HG03139 (cell line): ENCODE measurements around the gene ABL1.

Experiments
- ATAC-seq: cut with Tn5 transposase; IDR thresholded peaks from one replicate; pipeline ENCODE4 v1.9.1; 2021; ENCODE audit not compliant: unreplicated experiment

ABL1 gene

GRCh38 chr9:130870491-130871381 is 35.7 kb downstream of the ABL1 start:
- no peak for ATAC-seq

GRCh38 chr9:130871395-130872062 is 36.5 kb downstream of the ABL1 start:
- no peak for ATAC-seq

GRCh38 chr9:130872093-130872492 is 37.0 kb downstream of the ABL1 start:
- ATAC-seq: no peak

GRCh38 chr9:130872508-130872907 is 37.5 kb downstream of the ABL1 start:
- no peak for ATAC-seq

- no peak for ATAC-seq
Observed at GRCh38 chr9:130872912-130873503, 38.0 kb downstream of the ABL1 start.

- no peak for ATAC-seq
Observed at GRCh38 chr9:130873966-130874365, 38.9 kb downstream of the ABL1 start.

GRCh38 chr9:130874783-130875182 is 39.7 kb downstream of the ABL1 start:
- no peak for ATAC-seq

GRCh38 chr9:130877300-130877699 is 42.2 kb downstream of the ABL1 start:
- ATAC-seq: no peak

GRCh38 chr9:130878295-130878694 is 43.2 kb downstream of the ABL1 start:
- ATAC-seq: no peak

- no peak for ATAC-seq
Observed at GRCh38 chr9:130879863-130880411, 44.9 kb downstream of the ABL1 start.

- no peak for ATAC-seq
Observed at GRCh38 chr9:130880599-130881220, 45.7 kb downstream of the ABL1 start.

- ATAC-seq: no peak
Observed at GRCh38 chr9:130881516-130881915, 46.5 kb downstream of the ABL1 start.

GRCh38 chr9:130882696-130883225 is 47.7 kb downstream of the ABL1 start:
- no peak for ATAC-seq

GRCh38 chr9:130883479-130883878 is 48.4 kb downstream of the ABL1 start:
- no peak for ATAC-seq

GRCh38 chr9:130884111-130884531 is 49.1 kb downstream of the ABL1 start:
- ATAC-seq: no peak

GRCh38 chr9:130884542-130885483 is 49.8 kb downstream of the ABL1 start:
- no peak for ATAC-seq

- no peak for ATAC-seq
Observed at GRCh38 chr9:130885484-130886375, 50.7 kb downstream of the ABL1 start.

GRCh38 chr9:130886981-130887380 is 51.9 kb downstream of the ABL1 start:
- no peak for ATAC-seq
